Measurements from ENCODE around the gene BZW2. TPM values are rescaled to one million over a fixed set of nuclear protein-coding genes. Genes with fewer than 3 reads are reported as not detected.
A peak's percentile ranks its signal among the peaks of the same experiment; 100 is the strongest.

BZW2 gene
- total RNA-seq, 1 donor from 2014 or later = 91.4 TPM

DNA sequence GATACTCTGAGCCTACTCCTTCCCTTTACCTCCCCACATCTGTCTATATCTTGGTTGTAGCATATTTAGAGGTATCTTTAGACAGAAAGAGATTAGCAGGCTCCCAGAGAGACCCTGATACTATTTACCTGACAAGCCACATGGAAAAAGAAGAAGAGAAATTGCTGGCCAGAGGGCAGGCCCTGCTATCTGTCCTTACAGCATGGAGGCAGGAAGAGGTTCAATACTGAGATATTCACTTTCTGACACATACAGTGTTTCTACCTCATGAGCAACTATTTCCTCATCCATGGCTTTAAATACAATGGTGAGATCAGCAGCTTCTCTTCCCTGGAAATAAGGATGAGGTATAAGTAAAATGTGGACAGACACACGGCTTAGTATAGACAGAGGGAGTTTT is 73.7 kb downstream of the BZW2 start:
- H3K4me3 ChIP-seq (ENCODE audit: low read depth, low read length) = no peak overlapping the region
- TF ChIP-seq, protein P1, sequence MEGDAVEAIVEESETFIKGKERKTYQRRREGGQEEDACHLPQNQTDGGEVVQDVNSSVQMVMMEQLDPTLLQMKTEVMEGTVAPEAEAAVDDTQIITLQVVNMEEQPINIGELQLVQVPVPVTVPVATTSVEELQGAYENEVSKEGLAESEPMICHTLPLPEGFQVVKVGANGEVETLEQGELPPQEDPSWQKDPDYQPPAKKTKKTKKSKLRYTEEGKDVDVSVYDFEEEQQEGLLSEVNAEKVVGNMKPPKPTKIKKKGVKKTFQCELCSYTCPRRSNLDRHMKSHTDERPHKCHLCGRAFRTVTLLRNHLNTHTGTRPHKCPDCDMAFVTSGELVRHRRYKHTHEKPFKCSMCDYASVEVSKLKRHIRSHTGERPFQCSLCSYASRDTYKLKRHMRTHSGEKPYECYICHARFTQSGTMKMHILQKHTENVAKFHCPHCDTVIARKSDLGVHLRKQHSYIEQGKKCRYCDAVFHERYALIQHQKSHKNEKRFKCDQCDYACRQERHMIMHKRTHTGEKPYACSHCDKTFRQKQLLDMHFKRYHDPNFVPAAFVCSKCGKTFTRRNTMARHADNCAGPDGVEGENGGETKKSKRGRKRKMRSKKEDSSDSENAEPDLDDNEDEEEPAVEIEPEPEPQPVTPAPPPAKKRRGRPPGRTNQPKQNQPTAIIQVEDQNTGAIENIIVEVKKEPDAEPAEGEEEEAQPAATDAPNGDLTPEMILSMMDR (IDR thresholded peaks at IDR 0.05; ENCODE audit: insufficient read depth, low read length, severe bottlenecking) = no peak
- no peak for FAIRE-seq

DNA sequence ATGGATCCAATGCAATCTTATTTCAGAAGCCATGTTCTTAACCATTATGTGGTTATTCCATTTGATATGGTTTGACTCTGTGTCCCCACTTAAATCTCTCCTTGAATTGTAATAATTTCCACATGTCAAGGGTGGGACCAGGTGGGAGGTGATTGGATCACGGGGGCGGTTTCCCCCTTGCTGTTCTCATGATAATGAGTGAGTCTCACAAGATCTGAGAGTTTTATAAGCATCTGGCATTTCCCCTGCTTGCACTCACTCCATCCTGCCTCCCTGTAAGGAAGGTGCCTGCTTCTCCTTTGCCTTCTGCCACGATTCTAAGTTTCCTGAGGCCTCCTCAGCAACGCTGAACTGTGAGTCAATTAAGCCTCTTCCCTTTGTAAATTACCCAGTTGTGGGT is 75.6 kb downstream of the BZW2 start:
- DNase-seq (ENCODE audit: low read depth) (no peak), FAIRE-seq (no peak)
- Histone ChIP-seq H3K27me3 (ENCODE audit: control insufficient read depth, insufficient read depth, low read length) (no peaks in the 10 kb centered on the region), H3K4me3 (ENCODE audit: low read depth, low read length) (no peak overlapping the region), H3K36me3 (ENCODE audit: control insufficient read depth, insufficient read depth, low read length) (no peaks in the 10 kb centered on the region)
- TF ChIP-seq, protein P1 (IDR thresholded peaks at IDR 0.05; ENCODE audit: insufficient read depth, low read length, severe bottlenecking) = no peak

More for the DNA sequence above, 73.7 kb downstream of the BZW2 start:
- peak; percentile 68 for DNase-seq (ENCODE audit: low read depth)
- Histone ChIP-seq H3K36me3 (ENCODE audit: control insufficient read depth, insufficient read depth, low read length) (no peaks in the 10 kb centered on the region), H3K27me3 (ENCODE audit: control insufficient read depth, insufficient read depth, low read length) (no peaks in the 10 kb centered on the region)

DNA sequence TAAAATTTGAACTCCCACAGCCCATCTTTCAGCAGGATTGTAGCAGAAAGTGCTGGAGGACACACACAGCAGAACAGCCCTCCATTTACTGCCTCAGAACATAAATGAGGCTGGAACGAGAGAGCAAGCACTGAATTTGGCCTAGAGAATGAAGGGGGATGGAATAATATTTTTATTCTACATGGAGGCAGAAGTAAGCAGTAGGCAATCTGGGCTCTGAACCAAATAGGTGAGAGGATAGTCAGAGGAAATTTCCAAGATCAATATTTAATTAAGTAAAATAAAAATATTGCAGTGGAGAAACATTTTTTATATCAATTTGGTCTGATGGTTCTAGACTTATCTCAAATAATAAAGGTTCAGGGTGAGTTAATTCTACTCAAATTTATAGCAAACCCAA is 78.4 kb downstream of the BZW2 start:
- H3K4me3 ChIP-seq (ENCODE audit: low read depth, low read length) = no peak overlapping the region
- no peaks in the 10 kb centered on the region for H3K36me3 ChIP-seq (ENCODE audit: control insufficient read depth, insufficient read depth, low read length)
- TF ChIP-seq, protein P1 (IDR thresholded peaks at IDR 0.05; ENCODE audit: insufficient read depth, low read length, severe bottlenecking) = no peak
- FAIRE-seq = no peak
- H3K27me3 ChIP-seq (ENCODE audit: control insufficient read depth, insufficient read depth, low read length) = no peaks in the 10 kb centered on the region
- no peak for DNase-seq (ENCODE audit: low read depth)

DNA sequence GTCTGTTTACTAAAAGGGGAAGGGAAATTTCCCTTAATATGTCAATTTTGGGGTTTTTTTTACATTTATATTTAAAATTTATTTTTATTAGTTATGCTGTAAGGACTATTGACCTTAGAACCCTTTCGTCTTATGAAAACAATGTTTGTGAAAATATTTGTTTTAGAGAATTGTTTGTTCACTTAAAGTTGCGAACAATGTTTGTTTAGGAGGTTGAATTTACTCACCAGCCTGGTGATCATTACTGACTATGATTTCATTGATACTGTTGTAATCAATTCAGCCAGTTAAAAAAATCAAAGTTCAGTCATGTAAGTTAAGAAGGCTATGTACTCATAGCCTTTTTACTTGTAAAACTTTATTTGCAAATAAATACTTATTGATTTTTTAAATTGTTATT is 80.2 kb downstream of the BZW2 start:
- no peak for FAIRE-seq

DNA sequence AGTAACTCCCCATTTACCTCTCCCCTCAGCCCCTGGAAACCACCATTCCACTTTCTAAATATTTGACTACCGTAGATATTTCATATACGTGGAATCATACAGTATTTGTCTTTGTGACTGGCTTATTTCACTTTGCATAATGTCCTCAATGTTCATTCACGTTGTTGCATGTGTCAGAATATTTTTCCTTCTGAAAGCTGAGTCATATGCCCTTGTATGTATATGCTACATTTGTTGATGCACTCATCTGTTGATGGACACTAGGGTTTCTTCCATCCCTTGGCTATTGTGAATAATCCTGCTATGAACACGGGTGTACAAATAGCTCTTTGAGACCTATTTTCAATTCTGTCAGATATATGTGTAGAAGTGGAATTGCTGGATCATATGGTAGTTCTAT is 81.8 kb downstream of the BZW2 start:
- peak; percentile 74 for DNase-seq (ENCODE audit: low read depth)
- no peak overlapping the region for H3K4me3 ChIP-seq (ENCODE audit: low read depth, low read length)
- TF ChIP-seq, protein P1 (IDR thresholded peaks at IDR 0.05; ENCODE audit: insufficient read depth, low read length, severe bottlenecking) = no peak
- FAIRE-seq = no peak
- no peaks in the 10 kb centered on the region for H3K36me3 ChIP-seq (ENCODE audit: control insufficient read depth, insufficient read depth, low read length)
- H3K27me3 ChIP-seq (ENCODE audit: control insufficient read depth, insufficient read depth, low read length) = no peaks in the 10 kb centered on the region

More for the DNA sequence above, 80.2 kb downstream of the BZW2 start:
- TF ChIP-seq, protein P1 (IDR thresholded peaks at IDR 0.05; ENCODE audit: insufficient read depth, low read length, severe bottlenecking) = no peak
- no peak for DNase-seq (ENCODE audit: low read depth)
- no peaks in the 10 kb centered on the region for H3K27me3 ChIP-seq (ENCODE audit: control insufficient read depth, insufficient read depth, low read length)
- H3K36me3 ChIP-seq (ENCODE audit: control insufficient read depth, insufficient read depth, low read length) = no peaks in the 10 kb centered on the region
- no peak overlapping the region for H3K4me3 ChIP-seq (ENCODE audit: low read depth, low read length)

DNA sequence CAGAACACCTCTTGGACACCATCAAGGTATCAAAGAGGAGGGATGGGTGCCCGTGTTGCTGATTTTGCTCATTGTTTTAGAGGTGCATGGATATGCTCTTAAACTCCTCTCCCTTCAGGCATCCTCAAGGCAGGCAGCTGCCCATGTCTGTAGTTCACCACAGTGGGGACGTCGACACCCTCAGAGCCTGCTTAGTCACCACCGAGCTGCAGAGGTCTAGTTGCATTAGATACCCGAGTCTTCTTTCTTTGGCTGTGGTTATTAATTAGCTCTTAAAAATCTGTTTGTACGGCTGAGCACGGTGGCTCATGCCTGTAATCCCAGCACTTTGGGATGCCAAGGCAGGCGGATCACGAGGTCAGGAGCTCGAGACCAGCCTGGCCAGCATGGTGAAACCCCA is 82.8 kb downstream of the BZW2 start:
- no peaks in the 10 kb centered on the region for H3K27me3 ChIP-seq (ENCODE audit: control insufficient read depth, insufficient read depth, low read length)
- no peaks in the 10 kb centered on the region for H3K36me3 ChIP-seq (ENCODE audit: control insufficient read depth, insufficient read depth, low read length)
- H3K4me3 ChIP-seq (ENCODE audit: low read depth, low read length) = no peak overlapping the region
- TF ChIP-seq, protein P1 (IDR thresholded peaks at IDR 0.05; ENCODE audit: insufficient read depth, low read length, severe bottlenecking) = no peak
- DNase-seq (ENCODE audit: low read depth) (no peak), FAIRE-seq (no peak)

Data from bronchial epithelial cell (primary cell).